T1000 (cell line): ENCODE measurements around the gene PIK3C2B.

Experiments used
- DNase-seq: peaks from one replicate; lab custom pipeline; 2025; ENCODE audit warnings: mixed read lengths; lab: John Stamatoyannopoulos, UW

Gene PIK3C2B

GRCh38 chr1:204459706-204460105 lies 34.9 kb downstream of the PIK3C2B start:
- no peak for DNase-seq

GRCh38 chr1:204457666-204458065 lies 36.9 kb downstream of the PIK3C2B start:
- DNase-seq: no peak

GRCh38 chr1:204456826-204457442 lies 37.7 kb downstream of the PIK3C2B start:
- no peak for DNase-seq

- no peak for DNase-seq
Observed at GRCh38 chr1:204455831-204456145, 38.8 kb downstream of the PIK3C2B start.

GRCh38 chr1:204455063-204455830 lies 39.4 kb downstream of the PIK3C2B start:
- DNase-seq: no peak

GRCh38 chr1:204454476-204454875 lies 40.1 kb downstream of the PIK3C2B start:
- no peak for DNase-seq

GRCh38 chr1:204453141-204453772 lies 41.3 kb downstream of the PIK3C2B start:
- no peak for DNase-seq

GRCh38 chr1:204451352-204452124 lies 43.1 kb downstream of the PIK3C2B start:
- DNase-seq: no peak

GRCh38 chr1:204450461-204451257 lies 43.9 kb downstream of the PIK3C2B start:
- DNase-seq: no peak

- no peak for DNase-seq
Observed at GRCh38 chr1:204449678-204450280, 44.8 kb downstream of the PIK3C2B start.

- no peak for DNase-seq
Observed at GRCh38 chr1:204448991-204449677, 45.5 kb downstream of the PIK3C2B start.

- no peak for DNase-seq
Observed at GRCh38 chr1:204448344-204448964, 46.2 kb downstream of the PIK3C2B start.

- DNase-seq: no peak
Observed at GRCh38 chr1:204447736-204448135, 46.9 kb downstream of the PIK3C2B start.

- DNase-seq: no peak
Observed at GRCh38 chr1:204447190-204447589, 47.4 kb downstream of the PIK3C2B start.

GRCh38 chr1:204446413-204447111 lies 48.0 kb downstream of the PIK3C2B start:
- DNase-seq: no peak

- DNase-seq: no peak
Observed at GRCh38 chr1:204445860-204446412, 48.7 kb downstream of the PIK3C2B start.
